KMS-11 (cell line): Measurements from ENCODE around the gene COL1A1.

Source experiments
- H2AFZ ChIP-seq: fragments of 200-600 bp; sonication (generic); 2 replicates; pipeline ENCODE4 v1.6.1; 2016; ENCODE audit warnings: antibody characterized with exemption, mixed run types, low read depth
- H3K27ac ChIP-seq: fragments of 200-600 bp; sonication (generic); 2 replicates; pipeline ENCODE4 v1.6.1; 2016; ENCODE audit warnings: mild to moderate bottlenecking, mixed run types
- H3K27me3 ChIP-seq: fragments of 200-600 bp; sonication (generic); 2 replicates; pipeline ENCODE4 v1.6.1; 2017; ENCODE audit warnings: mild to moderate bottlenecking, low read depth, mixed run types, moderate library complexity; ENCODE audit not compliant: insufficient read depth
- H3K36me3 ChIP-seq: fragments of 200-600 bp; sonication (generic); 2 replicates; pipeline ENCODE4 v1.6.1; 2017; ENCODE audit warnings: mild to moderate bottlenecking, mixed run types; ENCODE audit not compliant: insufficient read depth
- H3K4me1 ChIP-seq: fragments of 200-600 bp; sonication (generic); 2 replicates; pipeline ENCODE4 v1.6.1; 2016; ENCODE audit warnings: mild to moderate bottlenecking, low read depth, mixed run types; ENCODE audit not compliant: poor library complexity, severe bottlenecking
- H3K4me2 ChIP-seq: fragments of 200-600 bp; sonication (generic); 2 replicates; pipeline ENCODE4 v1.7.0; 2016; ENCODE audit warnings: mild to moderate bottlenecking, mixed run types
- H3K4me3 ChIP-seq: fragments of 200-600 bp; sonication (generic); IDR thresholded peaks from 2 replicates; pipeline ENCODE4 v1.6.1; 2017; ENCODE audit warnings: low read depth, low read length, mixed read lengths; ENCODE audit not compliant: insufficient read depth
- H3K79me2 ChIP-seq: fragments of 200-600 bp; sonication (generic); 2 replicates; pipeline ENCODE4 v1.6.1; 2016; ENCODE audit warnings: low read depth, mixed run types; ENCODE audit not compliant: insufficient read depth
- H3K9ac ChIP-seq: fragments of 200-600 bp; sonication (generic); 2 replicates; pipeline ENCODE4 v1.6.1; 2016; ENCODE audit warnings: mild to moderate bottlenecking, mixed run types
- H4K20me1 ChIP-seq: fragments of 200-600 bp; sonication (generic); 2 replicates; pipeline ENCODE4 v1.6.1; 2016; ENCODE audit warnings: mild to moderate bottlenecking, mixed run types; ENCODE audit not compliant: insufficient read depth
- CTCF ChIP-seq: fragments of 200-600 bp; sonication (generic); conservative IDR thresholded peaks from 2 replicates; pipeline ENCODE4 v1.6.1; 2017; ENCODE audit warnings: low read depth, mild to moderate bottlenecking, antibody characterized with exemption, low read length, moderate library complexity, mixed read lengths

The COL1A1 gene

DNA sequence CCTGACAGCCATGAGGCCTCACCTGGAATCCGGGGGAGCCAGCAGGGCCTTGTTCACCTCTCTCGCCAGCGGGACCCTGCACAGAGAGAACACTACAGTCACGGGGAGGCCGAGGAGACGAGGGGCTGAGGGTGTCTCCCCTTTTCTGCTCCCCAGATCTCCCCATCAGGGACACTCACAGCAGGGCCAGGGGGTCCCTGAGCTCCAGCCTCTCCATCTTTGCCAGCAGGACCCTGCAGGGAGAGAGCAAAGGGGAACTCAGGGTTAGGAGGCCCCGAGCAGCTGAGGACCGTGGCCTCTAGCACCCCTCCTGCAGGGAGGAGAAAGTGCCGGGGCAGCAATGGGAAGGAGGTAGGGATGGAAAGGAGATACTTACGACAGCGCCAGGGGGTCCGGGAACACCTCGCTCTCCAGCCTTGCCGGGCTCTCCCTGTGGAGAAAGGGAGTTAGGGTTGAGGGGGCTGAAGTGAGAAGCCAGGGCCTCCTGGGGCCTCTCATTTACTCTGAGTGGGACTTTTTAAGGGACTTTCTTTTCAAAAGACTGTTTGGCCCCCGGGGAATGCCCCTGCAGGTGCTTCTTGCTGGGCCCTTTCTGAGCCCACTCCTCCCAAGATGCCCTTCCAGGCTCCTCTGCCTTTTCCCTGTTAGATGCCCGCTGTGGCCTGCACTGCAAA, 8.7 kb downstream of the COL1A1 start:
- Histone ChIP-seq H3K36me3 (no peaks in the 10 kb centered on the region), H3K27me3 (peaks cover 100% of the 10 kb centered on the region), H3K4me1 (no peaks in the 10 kb centered on the region), H3K4me3 (no peak overlapping the region), H3K27ac (no peak overlapping the region), H3K9ac (no peak overlapping the region), H4K20me1 (no peaks in the 10 kb centered on the region), H2AFZ (no peak overlapping the region), H3K79me2 (no peaks in the 10 kb centered on the region), H3K4me2 (no peak overlapping the region)
- TF ChIP-seq CTCF, result no peak

DNA sequence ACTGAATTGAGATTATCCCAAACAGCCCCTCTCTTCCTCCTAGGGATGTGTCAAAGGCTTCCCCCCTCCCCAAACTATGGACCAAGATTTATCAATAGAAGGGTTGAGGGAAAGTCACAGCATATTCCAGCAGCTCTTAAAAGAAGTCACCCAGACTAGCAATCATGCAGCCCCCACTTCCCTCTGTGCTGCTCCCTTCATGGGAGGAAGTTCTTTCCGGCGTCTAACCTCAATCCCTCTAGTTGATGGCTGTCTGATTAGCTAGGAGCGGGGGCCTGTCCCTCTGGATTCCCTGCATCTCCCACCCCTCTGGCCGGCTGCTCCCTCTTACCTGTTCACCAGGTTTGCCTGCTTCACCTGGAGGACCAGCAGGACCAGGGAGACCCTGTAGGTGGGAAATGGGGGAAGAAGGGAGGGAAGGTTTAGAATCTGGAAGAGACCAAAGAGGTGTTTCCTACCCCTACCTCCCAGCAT, 9.2 kb downstream of the COL1A1 start:
- H3K79me2 ChIP-seq, result no peaks in the 10 kb centered on the region
- no peak overlapping the region for H3K9ac ChIP-seq
- no peaks in the 10 kb centered on the region for H3K4me1 ChIP-seq
- no peaks in the 10 kb centered on the region for H4K20me1 ChIP-seq
- no peak overlapping the region for H3K4me2 ChIP-seq
- H3K36me3 ChIP-seq, result no peaks in the 10 kb centered on the region
- TF ChIP-seq CTCF, result no peak
- peaks cover 100% of the 10 kb centered on the region for H3K27me3 ChIP-seq
- H3K4me3 ChIP-seq, result no peak overlapping the region
- no peak overlapping the region for H2AFZ ChIP-seq
- H3K27ac ChIP-seq, result no peak overlapping the region

GRCh38 chr17:50191359-50192143, 9.9 kb downstream of the COL1A1 start:
- no peaks in the 10 kb centered on the region for H3K79me2 ChIP-seq
- no peak overlapping the region for H3K27ac ChIP-seq
- no peak overlapping the region for H2AFZ ChIP-seq
- H3K9ac ChIP-seq, result no peak overlapping the region
- peaks cover 100% of the 10 kb centered on the region for H3K27me3 ChIP-seq
- no peak for TF ChIP-seq CTCF
- H3K4me3 ChIP-seq, result no peak overlapping the region
- no peak overlapping the region for H3K4me2 ChIP-seq
- H4K20me1 ChIP-seq, result no peaks in the 10 kb centered on the region
- no peaks in the 10 kb centered on the region for H3K36me3 ChIP-seq
- no peaks in the 10 kb centered on the region for H3K4me1 ChIP-seq

- Histone ChIP-seq H3K9ac (no peak overlapping the region), H3K36me3 (no peaks in the 10 kb centered on the region)
Measured at GRCh38 chr17:50190603-50191358, 10.7 kb downstream of the COL1A1 start.

More at GRCh38 chr17:50190603-50191358, 10.7 kb downstream of the COL1A1 start:
- Histone ChIP-seq H3K4me2 (no peak overlapping the region), H2AFZ (no peak overlapping the region), H3K27me3 (peaks cover 100% of the 10 kb centered on the region), H3K79me2 (no peaks in the 10 kb centered on the region), H3K4me3 (no peak overlapping the region), H4K20me1 (no peaks in the 10 kb centered on the region), H3K27ac (no peak overlapping the region), H3K4me1 (no peaks in the 10 kb centered on the region)
- no peak for TF ChIP-seq CTCF
